HG02981 (cell line): ENCODE measurements around the gene PAK1IP1.
"Not testable (repeated sequence)": the region's sequence is repeated elsewhere in the genome, so short reads cannot be mapped to it uniquely, and the experiment has no call there.

ENCODE experiments used
- ATAC-seq: cut with Tn5 transposase; IDR thresholded peaks from one replicate; pipeline ENCODE4 v1.9.1; 2021; ENCODE audit warnings: mild to moderate bottlenecking, moderate library complexity; ENCODE audit not compliant: unreplicated experiment

The PAK1IP1 gene

GRCh38 chr6:10690651-10691445, 3.9 kb upstream of the PAK1IP1 start:
- no peak for ATAC-seq

DNA sequence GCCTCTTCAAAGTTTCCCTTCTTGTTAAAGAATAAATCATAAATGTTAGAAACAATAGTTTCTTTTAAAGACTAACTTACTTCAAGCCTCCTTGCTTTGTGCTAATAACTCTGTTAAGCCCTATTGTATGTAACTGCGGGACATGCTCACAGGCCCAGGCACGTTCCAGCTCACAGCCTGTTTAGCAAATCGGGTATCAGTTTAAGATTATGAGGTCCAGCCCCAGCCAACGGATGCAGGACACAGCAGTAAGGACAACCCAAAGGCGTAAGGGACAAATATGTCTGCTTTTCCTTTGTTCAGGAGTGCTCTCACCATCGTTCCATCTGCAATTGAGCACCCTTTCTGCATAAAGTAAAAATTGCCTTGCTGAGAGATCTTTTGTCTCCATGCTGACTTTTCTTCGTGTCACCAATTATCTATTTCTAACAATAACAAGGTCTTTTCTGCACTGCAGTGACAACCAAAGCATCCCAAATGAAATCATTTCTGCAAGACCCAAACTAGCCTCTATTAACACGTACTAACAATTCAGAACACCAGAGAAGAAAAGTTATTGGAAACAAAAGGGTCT, 1.7 kb upstream of the PAK1IP1 start:
- no peak for ATAC-seq

GRCh38 chr6:10695086-10695657, 400 bp downstream of the PAK1IP1 start:
- ATAC-seq, result no peak

- ATAC-seq, result no peak
Measured at GRCh38 chr6:10696655-10697054, 1.9 kb downstream of the PAK1IP1 start.

DNA sequence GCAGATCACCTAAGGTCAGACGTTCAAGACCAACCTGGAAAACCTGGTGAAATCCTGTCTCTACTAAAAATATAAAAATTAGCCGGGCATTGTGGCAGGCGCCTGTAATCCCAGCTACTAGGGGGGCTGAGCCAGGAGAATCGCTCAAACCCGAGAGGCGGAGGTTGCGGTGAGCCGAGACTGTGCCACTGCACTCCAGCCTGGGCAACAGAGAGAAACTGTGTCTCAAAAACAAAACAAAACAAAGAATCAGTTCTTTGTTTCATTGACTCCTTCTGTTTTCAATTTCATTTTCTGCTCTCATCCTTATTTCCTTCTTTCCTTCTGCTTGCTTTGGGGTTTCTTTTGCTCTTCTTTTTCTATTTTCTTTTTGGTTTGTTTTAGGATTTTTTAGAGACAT, 19.2 kb downstream of the PAK1IP1 start:
- no peak for ATAC-seq

DNA sequence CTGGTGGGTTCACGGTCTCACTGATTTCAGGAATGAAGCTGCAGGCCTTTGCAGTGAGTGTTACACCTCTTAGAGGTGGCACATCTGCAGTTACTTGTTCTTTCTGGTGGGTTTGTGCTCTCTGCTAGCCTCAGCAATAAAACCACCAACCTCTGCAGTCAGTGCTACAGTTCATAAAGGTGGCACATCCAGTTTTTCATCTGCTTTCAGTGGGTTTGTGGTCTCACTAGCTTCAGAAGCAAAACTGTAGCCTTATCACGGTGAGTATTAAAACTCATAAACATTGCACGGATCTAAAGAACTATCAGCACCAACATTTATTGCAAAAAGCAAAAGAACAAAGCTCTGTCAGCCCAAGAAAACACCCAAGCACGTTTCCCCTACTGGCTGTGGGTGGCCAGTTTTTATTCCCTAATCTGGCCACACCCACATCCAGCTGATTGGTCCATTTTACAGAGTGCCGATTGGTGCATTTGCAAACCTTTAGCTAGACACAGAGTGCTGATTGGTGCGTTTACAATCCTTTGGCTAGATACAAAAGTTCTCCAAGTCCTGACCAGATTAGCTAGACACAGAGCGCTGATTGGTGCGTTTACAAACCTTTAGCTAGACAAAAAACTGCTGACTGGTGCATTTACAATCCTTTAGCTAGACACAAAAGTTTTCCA, 24.7 kb downstream of the PAK1IP1 start:
- ATAC-seq, result no peak

DNA sequence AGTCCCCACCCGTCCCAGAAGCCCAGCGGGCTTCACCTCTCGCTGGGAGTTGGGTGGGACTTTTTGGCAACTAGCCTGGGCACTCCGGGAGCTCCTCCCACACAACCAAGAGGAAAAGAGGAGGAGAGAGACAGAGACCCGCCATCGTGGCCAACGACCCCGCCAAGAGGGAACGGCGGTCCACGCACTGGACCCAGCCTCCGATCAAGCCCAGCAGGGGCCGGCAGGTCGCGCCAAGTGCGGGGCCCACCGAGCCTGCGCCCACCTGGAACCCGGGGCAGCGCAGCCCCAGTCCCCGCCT, 25.1 kb downstream of the PAK1IP1 start:
- ATAC-seq, result no peak

DNA sequence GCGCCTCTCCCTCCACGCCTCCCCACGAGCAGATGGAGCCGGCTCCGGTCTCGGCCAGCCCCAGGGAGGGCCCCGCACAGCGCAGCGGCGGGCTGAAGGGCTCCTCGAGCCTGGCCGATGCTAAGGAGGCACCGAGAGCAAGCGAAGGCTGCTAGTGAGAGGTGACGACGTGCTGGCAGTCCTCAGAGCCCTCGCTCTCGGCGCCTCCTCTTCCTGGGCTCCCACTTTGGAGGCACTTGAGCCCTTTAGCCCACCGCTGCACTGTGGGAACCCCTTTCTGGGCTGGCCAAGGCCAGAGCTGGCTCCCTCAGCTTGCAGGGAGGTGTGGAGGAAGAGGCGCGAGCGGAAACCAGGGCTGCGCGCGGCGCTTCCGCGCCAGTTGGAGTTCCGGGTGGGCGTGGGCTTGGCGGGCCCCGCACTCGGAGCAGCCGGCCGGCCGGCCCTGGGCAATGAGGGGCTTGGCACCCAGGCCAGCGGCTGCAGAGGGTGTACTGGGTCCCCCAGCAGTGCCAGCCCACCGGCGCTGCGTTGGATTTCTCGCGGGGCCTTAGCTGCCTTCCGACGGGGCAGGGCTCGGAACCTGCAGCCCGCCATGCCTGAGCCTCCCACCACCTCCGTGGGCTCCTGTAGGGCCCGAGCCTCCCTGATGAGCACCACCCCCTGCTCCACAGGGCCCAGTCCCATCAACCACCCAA, 25.6 kb downstream of the PAK1IP1 start:
- ATAC-seq, result peak; percentile 24

DNA sequence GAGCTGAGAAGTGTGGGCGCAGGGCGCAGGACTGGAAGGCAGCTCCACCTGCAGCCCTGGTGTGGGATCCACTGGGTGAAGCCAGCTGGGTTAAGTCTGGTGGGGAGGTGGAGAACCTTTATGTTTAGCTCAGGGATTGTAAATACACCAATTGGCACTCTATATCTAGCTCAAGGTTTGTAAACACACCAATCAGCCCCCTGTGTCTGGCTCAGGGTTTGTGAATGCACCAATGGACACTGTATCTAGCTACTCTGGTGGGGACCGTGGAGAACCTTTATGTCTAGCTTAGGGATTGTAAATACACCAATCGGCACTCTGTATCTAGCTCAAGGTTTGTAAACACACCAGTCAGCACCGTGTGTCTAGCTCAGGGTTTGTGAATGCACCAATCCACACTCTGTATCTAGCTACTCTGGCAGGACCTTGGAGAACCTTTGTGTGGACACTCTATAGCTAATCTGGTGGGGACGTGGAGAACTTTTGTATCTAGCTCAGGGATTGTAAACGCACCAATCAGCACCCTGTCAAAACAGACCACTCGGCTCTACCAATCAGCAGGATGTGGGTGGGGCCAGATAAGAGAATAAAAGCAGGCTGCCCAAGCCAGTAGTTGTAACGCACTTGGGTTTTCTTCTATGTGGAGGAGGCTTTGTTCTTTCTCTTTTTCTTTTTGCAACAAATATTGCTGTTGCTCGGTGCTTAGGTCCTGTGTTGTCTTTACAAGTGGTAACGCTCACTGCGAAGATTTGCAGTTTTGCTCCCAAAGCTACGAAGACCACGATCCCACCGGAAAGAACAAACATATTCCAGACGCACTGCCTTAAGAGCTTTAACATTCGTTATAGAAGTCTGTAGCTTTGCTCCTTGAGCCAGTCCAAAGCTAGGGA, 26.4 kb downstream of the PAK1IP1 start:
- not testable (repeated sequence) for ATAC-seq

- ATAC-seq, result no peak
Measured at GRCh38 chr6:10721850-10722569, 27.2 kb downstream of the PAK1IP1 start.

- no peak for ATAC-seq
Measured at GRCh38 chr6:10722570-10722819, 27.7 kb downstream of the PAK1IP1 start.

- peak; percentile 95 for ATAC-seq
Measured at GRCh38 chr6:10722820-10723566, 28.2 kb downstream of the PAK1IP1 start, which contains the start of gene TMEM14C. TSS of gene TMEM14C (plus strand) at chr6:10723070. CDS start at chr6:10724614, 1,544 bp downstream.

- no peak for ATAC-seq
Measured at GRCh38 chr6:10723567-10723881, 28.8 kb downstream of the PAK1IP1 start.

GRCh38 chr6:10725044-10725443, 30.3 kb downstream of the PAK1IP1 start:
- ATAC-seq, result no peak

DNA sequence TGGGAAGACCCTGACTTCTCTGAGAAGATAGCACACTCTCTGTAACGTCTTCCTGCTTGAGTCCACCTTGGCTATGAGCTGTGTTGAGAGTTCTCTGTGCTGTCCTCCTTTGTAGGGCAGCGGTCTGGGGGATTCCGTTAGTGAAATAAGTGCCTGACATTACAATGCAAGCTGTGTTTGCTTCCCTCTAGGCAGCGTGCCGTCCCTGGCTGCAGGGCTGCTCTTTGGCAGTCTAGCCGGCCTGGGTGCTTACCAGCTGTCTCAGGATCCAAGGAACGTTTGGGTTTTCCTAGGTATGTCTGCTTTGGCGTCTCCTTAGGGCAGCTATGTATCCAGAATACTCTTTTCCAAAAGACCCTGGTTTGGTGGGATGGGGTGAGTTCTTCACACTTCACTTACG, 30.9 kb downstream of the PAK1IP1 start:
- no peak for ATAC-seq

GRCh38 chr6:10730254-10730653, 35.5 kb downstream of the PAK1IP1 start:
- no peak for ATAC-seq

GRCh38 chr6:10733151-10733715, 38.5 kb downstream of the PAK1IP1 start:
- ATAC-seq, result no peak

- no peak for ATAC-seq
Measured at GRCh38 chr6:10733863-10734262, 39.1 kb downstream of the PAK1IP1 start.

- no peak for ATAC-seq
Measured at GRCh38 chr6:10736731-10737130, 42.0 kb downstream of the PAK1IP1 start.
